GM21786 (cell line): ENCODE measurements around the gene OR2L8.

Source experiments
- ATAC-seq: cut with Tn5 transposase; IDR thresholded peaks from one replicate; pipeline ENCODE4 v1.9.1; 2021; ENCODE audit not compliant: unreplicated experiment

The OR2L8 gene

DNA sequence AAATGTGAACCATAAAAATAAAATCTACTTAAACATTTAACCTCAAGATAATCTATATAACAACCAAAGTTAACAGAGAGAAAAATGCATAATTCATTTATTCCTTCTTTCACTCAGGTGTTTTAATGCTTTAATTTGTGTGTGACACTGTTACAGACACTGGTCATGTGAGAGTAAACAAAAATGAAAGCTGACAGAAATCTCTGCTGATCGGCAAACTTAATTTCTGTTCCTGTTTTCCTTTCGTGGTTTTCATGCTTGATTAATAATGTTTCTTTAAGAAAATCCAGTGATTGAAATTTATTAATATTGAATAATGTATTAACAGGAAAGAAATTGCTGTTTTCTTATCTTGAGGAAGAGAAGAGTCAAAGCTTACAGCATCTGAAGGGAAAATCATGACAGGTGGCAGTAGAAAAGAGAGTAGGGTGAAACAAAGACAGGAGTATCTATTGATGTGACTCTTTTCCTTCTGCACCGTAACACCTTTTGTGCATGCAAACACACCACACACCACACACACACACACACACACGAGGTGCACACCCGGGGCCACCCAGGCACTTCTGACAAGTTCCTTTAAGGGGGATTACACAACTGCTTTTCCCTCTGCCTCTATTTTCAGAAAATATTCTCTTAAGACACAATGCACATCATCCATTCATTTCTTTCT lies 18.0 kb downstream of the OR2L8 start:
- peak; percentile 89 for ATAC-seq

DNA sequence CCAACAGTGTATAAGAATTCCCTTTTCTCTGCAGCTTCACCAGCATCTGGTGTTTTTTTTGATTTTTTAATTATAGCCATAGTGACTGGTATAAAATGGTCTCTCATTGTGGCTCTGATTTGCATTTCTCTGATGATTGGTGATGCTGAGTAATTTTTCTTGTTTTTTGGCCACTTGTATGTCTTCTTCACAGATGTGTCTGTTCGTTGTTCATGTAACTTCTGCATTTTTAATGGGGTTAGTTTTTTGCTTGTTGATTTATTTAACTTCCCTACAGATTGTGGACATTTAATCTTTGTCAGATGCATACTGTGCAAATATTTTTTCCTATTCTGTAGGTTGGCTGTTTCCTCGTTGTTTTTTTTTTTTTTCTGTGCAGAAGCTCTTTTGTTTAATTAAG lies 44.3 kb downstream of the OR2L8 start:
- no peak for ATAC-seq

DNA sequence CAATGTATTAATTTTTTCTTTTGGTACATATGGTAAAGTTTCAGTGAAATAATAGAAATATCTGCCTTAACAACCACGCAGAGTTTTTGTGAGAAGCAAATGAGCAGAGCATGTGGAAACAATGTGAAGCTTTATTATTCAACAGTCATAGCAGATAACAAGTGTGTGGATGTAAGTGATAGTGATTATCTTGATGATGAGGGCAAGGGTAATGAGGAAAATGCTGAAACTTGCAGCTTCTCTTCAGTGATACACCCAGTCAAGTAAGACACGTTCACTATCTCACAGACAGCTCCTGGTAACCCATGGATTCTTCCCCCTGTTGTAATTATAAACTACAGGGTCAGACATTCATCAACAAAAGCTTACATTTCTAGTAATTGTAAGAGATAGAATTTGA lies 50.2 kb downstream of the OR2L8 start:
- ATAC-seq: no peak
